HG02759 (cell line): Measurements from ENCODE around the gene BCL2L12.
"Not testable (repeated sequence)": the region's sequence is repeated elsewhere in the genome, so short reads cannot be mapped to it uniquely, and the experiment has no call there.

Experiments
- ATAC-seq: cut with Tn5 transposase; IDR thresholded peaks from one replicate; pipeline ENCODE4 v1.9.1; 2021; ENCODE audit warnings: mild to moderate bottlenecking, moderate library complexity; ENCODE audit not compliant: unreplicated experiment

The BCL2L12 gene

DNA sequence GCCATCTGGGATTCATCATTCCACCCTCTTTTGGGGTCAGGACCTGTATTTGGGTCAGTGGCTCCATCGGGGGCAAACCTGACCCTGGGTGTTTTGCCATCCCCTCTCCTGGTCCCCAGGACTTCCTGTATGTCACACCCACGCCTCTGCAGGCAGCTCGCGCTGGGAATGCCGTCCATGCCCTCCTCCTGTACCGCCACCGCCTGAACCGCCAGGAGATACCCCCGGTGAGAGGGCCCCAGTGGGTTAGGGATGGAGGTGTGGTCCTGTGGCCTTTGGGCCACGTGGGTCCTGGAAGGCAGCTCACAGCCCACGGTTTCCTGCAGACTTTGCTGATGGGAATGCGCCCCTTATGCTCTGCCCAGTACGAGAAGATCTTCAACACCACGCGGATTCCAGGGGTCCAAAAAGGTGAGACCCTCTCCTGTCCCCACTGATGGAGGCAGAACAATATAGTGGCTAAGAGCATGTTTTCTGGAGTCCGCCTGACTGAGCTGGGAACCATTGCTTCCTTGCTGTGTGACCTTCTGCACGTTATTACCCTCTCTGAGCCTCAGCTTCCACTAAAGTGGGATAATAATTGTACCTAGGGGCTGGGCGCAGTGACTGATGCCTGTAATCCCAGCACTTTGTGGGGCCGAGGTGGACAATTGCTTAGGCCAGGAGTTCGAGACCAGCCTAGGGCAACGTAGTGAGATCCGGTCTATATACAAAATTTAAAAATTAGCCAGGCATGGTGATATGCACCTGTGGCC is 39.3 kb downstream of the BCL2L12 start:
- ATAC-seq: no peak

DNA sequence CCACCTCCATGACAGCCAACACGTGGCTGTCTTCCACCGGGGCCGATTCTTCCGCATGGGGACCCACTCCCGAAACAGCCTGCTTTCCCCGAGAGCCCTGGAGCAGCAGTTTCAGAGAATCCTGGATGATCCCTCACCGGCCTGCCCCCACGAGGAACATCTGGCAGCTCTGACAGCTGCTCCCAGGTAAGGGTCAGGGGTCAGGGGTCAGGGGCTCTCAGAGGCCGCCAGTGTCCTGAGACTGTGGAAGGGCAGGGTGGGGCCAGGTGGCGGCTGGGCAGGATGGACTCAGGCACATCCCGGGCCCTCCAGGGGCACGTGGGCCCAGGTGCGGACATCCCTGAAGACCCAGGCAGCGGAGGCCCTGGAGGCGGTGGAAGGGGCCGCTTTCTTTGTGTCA is 40.2 kb downstream of the BCL2L12 start:
- no peak for ATAC-seq

GRCh38 chr19:49710372-49710951 is 44.7 kb downstream of the BCL2L12 start:
- no peak for ATAC-seq

GRCh38 chr19:49712397-49712859 is 46.7 kb downstream of the BCL2L12 start:
- no peak for ATAC-seq

DNA sequence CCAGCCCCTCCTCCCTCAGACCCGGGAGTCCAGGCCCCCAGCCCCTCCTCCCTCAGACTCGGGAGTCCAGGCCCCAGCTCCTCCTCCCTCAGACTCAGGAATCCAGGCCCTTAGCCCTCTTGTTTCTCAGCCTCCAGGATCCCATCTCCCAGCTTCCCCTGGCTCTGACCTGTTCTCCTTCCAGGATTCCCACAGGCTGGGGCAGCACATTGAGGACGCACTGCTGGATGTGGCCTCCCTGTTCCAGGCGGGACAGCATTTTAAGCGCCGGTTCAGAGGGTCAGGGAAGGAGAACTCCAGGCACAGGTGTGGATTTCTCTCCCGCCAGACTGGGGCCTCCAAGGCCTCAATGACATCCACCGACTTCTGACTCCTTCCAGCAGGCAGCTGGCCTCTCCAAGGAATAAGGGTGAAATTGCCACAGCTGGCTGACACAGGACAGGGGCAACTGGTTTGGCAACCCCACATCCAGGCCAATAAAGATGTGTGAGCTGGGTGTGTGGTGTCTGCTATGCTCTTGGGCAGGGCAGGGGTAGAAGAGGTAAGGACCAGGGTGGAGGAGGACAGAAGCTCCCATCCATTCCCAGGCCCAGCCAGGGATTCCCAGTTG is 47.6 kb downstream of the BCL2L12 start:
- ATAC-seq: no peak

- ATAC-seq: no peak
Measured at GRCh38 chr19:49716154-49716553, 50.4 kb downstream of the BCL2L12 start.

GRCh38 chr19:49718511-49718910 is 52.8 kb downstream of the BCL2L12 start:
- ATAC-seq: no peak

DNA sequence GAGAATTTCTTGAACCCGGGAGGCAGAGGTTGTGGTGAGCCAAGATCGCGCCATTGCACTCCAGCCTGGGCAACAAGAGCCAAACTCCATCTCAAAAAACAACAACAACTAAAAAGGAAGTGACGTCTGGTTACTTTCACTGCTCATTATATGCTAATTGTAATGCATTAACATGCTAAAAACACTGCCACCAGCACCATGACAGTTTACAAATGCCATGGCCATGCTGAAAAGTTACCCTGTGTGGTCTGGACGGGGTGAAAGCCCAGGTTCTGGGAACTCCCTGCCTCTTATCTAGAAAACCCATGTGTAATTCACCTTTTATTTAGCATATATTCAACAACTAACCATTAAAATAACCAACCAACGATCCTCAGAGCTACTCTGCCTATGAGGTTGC is 53.3 kb downstream of the BCL2L12 start:
- no peak for ATAC-seq

DNA sequence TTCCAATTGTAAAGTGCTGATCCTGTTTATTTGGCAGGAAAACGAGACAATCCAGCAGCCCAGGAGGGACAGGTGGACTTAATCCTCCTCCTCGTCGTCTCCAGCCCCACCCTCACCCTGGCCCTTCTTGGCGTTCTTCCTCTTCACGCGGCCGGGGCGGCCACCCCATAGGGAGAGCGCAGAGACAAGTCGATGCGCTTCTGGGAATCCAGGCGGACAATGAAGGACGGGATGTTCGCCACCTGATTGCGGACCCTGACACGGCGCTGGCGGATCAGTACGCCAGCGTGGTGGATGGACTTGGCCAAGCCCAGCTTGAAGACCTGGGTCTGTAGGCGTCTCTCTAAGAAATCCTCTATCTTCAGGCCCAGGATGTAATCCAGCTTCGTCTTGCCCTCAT is 53.7 kb downstream of the BCL2L12 start:
- not testable (repeated sequence) for ATAC-seq
